ENCODE measurements around the gene VAMP2.

The VAMP2 gene

GRCh38 chr17:8121407-8121680, 41.4 kb downstream of the VAMP2 start:
- DNase-seq = no peak

GRCh38 chr17:8120520-8121406, 42.0 kb downstream of the VAMP2 start:
- DNase-seq = no peak

GRCh38 chr17:8119581-8120519, 42.9 kb downstream of the VAMP2 start:
- DNase-seq = peak; percentile 65

GRCh38 chr17:8118769-8119580, 43.8 kb downstream of the VAMP2 start:
- peak; percentile 50 for DNase-seq

GRCh38 chr17:8117980-8118768, 44.6 kb downstream of the VAMP2 start, which contains the start of gene ALOXE3:
ALOXE3 (minus strand) TSS chr17:8118514; CDS start chr17:8117990, 524 bp downstream.
- no peak for DNase-seq

- no peak for DNase-seq
Observed at GRCh38 chr17:8117367-8117979, 45.3 kb downstream of the VAMP2 start.

- DNase-seq = no peak
Observed at GRCh38 chr17:8116776-8117175, 46.0 kb downstream of the VAMP2 start.

- no peak for DNase-seq
Observed at GRCh38 chr17:8110907-8111306, 51.8 kb downstream of the VAMP2 start.

GRCh38 chr17:8110456-8110804, 52.3 kb downstream of the VAMP2 start:
- DNase-seq = no peak

GRCh38 chr17:8109661-8110455, 52.9 kb downstream of the VAMP2 start:
- no peak for DNase-seq
